GM18873 (cell line): Measurements from ENCODE around the gene ZNF440.
"Not testable (repeated sequence)": the region's sequence is repeated elsewhere in the genome, so short reads cannot be mapped to it uniquely, and the experiment has no call there.

Experiments used
- ATAC-seq: cut with Tn5 transposase; IDR thresholded peaks from one replicate; pipeline ENCODE4 v1.9.1; 2021; ENCODE audit warnings: mild to moderate bottlenecking, moderate library complexity, moderate number of reproducible peaks; ENCODE audit not compliant: unreplicated experiment, low FRiP score

Gene ZNF440

DNA sequence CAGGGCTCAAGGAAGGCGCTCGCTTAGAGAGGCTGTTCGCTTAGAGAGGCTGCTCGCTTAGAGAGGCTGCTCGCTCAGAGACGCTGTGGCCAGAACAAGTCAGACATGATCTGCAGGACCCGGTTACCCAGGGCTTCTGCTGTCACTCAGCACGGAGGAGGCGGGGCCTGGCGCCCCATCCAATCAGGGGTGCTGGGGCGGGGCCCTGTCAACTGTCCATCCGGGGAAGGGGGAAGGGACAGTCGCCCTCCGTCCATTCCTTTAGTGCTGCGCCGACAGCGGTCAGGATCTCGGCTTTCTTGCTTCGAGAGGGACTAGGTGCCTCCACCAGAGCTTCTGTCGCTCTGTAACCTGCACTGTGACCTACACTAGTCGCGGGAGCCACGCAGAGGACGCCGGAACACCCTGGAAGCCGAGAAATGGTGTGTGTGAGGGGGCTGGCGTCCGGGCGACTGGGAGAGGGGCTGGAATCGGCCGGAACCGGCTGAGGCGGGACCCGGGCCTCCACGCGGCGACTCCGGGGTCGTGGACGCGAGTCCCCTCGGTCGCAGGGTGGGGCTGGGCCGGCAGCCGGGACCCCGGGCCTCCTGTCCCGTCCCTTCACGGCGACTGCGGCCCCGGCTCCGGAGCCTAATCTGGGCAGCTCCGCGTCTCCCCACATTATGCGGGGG is at the start of gene ZNF440:
ZNF440 (plus strand) TSS at position 245 of the 671 bp plus-strand sequence; CDS start at position 420, 175 bp downstream.
- peak; percentile 90 for ATAC-seq

DNA sequence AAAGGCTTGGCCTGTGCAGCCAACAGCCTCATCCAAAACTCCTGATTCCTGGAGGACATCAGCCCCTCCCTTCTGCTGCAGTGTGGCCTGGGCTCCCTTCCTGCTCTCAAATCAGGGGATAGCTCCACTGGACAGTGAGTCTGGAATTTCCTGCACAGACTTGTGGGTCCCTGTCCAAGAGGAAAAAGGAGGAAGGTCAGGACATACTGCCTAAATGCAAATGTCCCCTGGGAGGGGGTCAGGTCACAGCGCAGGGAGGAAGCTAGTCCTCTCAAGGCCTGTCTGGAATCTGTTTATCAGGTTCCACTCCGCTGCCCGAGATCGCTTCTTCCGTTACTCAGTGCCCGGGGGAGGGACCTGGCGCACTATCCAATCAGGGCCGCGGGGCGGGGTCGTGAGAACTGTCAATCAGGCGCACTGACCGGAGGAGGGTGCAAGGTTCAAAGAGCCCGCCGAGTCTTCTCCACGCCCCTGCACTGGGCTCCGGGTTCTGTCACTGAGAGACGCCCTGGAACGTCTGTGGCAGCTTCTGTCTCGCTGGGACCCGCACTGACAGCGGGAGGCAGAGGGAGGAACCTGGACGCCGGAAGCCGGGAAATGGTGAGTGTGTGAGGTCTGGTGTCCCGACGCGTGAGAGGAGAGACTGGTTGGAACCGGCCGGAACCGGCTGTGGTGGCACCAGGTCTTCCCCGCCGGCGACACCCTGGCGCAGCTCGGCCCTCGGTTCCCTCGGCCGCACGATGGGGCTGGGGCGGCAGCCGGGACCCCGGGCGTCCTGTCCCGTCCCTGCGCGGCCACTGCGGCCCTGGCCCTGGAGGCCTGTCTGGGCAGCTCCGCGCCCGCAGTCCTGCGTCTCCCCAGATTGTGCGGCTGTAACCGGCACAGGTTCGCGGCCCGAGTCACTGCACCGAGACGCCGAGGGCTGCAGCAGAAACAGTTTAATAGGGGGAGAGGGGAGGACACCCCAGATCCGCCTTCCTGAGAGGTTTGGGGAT is 47.2 kb upstream of the ZNF440 start, which contains the start of gene ZNF441:
ZNF441 (plus strand) TSS at position 404 of the 995 bp plus-strand sequence; CDS start at position 598, 194 bp downstream.
- ATAC-seq = peak; percentile 83

DNA sequence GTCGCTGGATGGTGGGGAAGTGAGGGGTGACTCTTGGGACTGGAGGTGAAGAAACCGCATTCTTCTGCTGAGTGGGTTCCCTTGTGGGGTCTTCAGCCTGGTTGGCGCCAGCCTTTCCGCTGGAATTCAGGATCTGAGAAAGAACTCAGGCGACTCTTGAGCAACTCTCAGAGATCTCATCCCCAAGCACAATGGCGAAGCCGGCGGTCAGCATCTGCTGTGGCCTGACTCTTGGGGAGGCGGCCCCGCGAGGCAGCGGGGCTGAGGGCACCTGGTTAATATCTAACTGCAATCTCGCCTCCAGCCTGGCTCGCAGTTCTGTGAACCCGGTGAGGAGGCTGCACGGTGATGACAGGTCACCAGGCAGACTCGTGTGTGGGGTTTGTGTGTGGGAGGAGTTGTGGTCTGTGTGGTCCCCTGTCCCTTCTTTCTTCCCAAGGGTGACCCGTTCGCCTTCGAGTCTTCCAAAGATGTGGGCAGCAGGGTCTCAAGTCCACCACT is 46.4 kb upstream of the ZNF440 start:
- no peak for ATAC-seq

DNA sequence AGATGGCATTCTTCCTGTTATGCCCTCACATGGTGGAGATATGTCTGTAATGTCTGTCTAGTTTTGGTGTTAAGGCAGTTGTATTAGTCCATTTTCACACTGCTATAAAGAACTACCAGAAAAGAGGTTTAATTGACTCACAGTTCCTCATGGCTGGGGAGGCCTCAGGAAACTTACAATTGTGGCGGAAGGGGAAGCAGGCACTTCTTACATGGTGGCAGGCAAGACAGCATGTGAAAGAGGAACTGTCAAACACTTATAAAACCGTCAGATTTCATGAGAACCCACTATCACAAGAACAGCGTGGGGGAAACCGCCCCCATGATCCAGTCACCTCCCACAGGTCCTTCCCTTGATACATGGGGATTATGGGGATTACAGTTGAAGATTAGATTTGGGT is 44.1 kb upstream of the ZNF440 start:
- ATAC-seq = no peak

DNA sequence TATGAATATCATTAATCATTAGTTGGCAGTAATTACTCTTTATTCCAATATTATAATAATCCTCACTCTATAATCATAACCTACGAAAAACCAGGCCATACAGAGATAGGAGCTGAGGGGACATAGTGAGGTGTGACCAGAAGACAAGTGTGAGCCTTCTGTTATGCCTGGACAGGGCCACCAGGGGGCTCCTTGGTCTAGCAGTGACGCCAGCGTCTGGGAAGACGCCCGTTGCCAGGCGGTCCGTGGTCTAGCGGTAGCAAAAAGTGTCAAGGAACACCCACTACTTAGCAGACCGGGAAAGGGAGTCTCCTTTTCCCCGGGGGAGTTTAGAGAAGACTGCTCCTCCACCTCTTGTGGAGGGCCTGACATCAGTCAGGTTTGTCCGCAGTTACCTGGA is 42.6 kb upstream of the ZNF440 start:
- ATAC-seq = not testable (repeated sequence)

DNA sequence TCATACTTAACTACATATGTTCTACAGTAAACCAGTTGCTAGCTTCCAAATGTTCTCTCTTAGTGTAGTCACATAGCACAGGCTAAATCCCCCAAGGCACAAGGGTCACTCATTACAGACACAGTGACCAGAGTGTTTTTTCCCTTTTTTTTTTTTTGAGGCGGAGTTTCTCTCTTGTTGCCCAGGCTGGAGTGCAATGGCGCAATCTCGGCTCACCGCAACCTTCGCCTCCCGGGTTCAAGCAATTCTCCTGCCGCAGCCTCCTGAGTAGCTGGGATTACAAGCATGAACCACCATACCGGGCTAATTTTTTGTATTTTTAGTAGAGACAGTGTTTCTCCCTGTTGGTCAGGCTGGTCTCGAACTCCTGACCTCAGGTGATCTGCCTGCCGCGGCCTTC is 37.4 kb upstream of the ZNF440 start:
- ATAC-seq = not testable (repeated sequence)

DNA sequence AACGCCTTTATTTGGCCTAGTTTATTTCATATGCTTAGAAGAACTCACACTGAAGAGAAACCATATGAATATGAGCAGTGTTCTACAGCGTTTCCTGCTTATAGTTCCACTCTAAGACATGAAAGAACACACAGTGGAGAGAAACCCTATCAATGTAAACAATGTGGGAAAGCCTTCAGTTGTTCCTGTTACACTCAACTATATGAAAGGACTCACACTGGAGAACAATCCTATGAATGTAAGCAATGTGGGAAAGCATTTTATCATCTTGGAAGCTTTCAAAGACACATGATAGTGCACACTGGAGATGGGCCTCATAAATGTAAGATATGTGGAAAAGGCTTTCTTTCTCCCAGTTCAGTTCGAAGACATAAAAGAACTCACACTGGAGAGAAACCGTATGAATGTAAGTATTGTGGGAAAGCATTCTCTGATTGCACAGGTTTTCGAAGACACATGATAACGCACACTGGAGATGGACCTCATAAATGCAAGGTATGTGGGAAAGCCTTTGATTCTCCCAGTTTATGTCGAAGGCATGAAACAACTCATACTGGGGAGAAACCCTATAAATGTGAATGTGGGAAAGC is 33.5 kb upstream of the ZNF440 start:
- no peak for ATAC-seq

DNA sequence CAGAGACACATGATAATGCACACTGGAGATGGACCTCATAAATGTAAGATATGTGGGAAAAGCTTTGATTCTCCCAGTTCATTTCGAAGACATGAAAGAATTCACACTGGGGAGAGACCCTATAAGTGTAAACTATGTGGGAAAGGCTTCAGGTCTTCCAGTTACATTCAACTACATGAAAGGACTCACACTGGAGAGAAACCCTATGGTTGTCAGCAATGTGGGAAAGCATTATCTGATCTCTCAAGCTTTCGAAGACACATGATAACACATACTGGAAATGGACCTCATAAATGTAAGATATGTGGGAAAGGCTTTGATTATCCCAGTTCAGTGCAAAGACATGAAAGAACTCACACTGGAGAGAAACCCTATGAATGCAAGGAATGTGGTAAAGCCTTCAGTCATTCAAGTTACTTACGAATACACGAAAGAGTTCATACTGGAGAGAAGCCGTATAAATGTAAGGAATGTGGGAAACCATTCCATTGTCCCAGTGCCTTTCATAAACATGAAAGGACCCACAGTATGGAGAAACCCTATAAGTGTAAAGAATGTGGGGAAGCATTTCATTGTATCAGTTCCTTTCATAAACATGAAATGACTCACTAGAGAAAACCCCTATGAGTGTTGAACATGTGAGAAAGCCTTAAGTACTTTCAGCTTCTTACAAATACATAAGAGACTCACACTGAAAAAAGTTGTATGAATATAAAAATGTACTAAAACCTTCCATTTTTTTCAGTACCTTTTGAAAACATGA is 32.6 kb upstream of the ZNF440 start:
- ATAC-seq = no peak

DNA sequence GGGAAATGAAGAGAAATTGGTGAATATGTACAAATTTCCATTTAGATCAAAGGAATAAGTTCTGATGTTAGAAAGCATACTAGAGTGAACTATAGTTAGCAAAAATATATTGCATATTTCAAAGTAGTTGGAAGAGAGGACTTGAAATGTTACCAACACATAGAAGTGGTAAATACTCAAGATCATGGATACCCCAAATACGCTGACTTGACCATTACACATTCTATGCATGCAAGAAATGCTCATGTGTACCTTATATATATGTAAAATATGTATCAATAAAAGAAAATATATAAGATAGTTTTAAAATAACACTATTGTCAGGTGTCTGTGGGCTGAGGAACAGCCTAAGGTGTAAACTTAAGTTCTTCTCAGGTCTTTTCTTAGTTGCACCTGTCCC is 30.3 kb upstream of the ZNF440 start:
- no peak for ATAC-seq

DNA sequence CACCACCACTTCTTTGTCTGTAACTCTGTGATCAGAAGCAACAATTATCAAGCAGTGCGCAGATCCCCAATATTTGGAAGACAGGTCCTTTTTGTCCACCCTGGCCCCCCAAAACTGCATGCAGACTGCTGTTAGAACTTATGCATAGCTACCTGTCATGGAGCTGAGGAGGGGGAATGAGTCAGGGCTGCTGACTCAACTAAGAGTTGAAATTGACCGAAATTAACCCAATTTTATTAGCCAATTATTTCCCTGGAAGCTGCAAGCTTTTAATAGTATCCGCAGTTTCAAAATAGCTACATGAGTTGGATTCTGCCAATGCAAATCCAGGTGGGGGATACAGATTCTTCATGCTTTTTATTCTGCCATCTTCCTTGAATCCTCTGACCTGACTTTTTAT is 29.7 kb upstream of the ZNF440 start:
- no peak for ATAC-seq

DNA sequence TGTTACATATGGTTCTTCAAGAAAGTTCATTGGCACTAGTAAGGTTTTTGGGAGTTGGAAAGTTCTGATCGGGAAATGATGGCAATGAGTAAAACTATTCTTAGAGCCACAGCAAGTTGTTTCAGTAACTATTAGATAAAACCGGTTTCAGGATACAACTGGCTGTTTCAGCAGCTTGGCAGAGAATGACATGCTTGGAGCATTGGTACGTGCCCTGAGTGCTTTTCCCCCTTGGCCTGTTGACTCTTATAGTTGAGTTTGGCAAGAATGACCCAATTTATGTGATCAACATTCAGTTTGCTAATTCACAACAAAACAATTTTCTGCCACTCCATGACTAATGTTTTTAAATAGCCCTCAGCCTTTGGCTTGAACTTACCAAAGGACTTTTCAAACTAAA is 26.5 kb upstream of the ZNF440 start:
- no peak for ATAC-seq

DNA sequence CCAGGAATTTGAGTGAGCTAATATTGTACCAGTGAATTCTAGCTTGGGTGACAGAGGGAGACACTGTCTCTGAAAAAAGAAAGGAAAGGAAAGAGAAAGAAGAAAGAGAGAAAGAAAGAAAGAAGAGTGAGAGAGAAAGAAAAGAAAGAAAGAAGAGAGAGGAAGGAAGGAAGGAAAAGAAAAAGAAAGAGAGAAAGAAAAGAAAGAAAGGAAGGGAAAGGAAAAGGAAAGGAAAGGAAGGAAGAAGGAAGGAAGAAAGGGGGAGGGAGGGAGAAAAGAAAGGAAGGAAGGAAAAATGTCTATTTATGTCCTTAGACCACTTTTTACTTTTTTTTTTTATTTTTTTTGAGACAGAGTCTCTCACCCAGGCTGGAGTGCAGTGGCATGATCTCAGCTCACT is 21.1 kb upstream of the ZNF440 start:
- no peak for ATAC-seq

DNA sequence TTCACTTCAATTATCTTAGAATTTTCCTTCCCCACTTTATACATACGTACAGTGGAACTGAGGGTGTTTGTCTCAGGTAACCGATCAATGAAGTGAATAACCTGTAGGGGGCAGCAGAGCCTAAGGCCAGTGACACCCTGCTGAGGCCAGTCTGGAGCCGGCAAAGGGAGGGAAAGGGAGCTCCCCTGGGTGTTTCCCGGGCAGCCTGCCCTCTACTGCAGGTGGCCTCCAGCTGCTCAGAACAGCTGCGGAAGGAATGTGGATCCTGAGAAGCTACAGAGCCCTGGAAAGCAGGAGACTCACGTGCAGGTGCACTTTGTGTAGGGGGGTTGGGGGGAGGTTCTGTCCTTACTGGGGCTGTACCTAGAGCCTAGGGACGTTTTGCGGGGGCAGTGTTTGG is 16.6 kb upstream of the ZNF440 start:
- ATAC-seq = peak; percentile 49

DNA sequence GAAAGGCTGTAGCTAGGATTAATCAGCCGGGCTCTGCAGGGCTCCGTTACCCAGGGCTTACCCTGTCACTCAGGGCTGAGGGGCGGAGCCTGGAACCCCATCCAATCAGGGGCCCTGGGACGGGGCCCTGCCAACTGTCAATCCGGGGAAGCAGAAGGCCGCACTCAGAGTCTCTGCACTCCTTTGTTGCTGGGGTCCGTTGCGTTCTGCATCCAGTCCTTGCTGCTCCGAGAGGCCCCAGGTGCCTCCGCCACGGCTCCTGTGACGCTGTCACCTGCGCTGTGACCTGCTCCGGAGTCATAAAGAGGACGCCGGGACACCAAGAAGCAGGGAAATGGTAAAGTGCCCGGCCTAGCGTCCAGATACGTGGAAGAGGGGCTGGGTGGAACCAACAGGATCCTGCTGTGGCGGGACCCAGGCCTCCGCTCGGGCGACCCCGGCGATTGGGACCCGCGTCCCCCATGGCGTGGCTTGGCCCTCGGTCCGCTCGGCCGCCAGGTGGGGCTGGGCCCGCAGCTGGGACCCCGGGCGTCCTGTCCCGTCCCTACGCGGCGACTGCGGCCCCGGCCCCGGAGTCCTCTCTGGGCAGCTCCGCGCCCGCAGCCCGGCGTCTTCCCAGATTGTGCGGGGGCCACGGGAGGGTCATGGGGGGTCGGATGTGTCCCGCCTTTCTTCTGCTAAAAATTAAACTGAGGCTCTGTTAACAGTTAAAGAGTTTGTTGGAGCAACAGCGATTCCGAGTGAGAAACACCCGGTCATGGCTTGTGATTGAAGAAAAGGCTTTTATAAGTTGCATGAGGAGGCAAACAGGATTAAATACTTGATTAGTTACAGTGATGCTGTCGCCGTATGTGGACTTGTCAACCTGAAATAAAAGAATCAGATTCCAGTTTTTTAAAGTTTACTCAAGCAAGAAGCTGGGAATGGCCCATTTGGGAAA is 15.4 kb upstream of the ZNF440 start, which contains the start of gene ZNF491:
ZNF491 (plus strand) TSS at position 133 of the 940 bp plus-strand sequence. CDS start 7,431 bp downstream, outside the sequence.
- peak; percentile 76 for ATAC-seq

DNA sequence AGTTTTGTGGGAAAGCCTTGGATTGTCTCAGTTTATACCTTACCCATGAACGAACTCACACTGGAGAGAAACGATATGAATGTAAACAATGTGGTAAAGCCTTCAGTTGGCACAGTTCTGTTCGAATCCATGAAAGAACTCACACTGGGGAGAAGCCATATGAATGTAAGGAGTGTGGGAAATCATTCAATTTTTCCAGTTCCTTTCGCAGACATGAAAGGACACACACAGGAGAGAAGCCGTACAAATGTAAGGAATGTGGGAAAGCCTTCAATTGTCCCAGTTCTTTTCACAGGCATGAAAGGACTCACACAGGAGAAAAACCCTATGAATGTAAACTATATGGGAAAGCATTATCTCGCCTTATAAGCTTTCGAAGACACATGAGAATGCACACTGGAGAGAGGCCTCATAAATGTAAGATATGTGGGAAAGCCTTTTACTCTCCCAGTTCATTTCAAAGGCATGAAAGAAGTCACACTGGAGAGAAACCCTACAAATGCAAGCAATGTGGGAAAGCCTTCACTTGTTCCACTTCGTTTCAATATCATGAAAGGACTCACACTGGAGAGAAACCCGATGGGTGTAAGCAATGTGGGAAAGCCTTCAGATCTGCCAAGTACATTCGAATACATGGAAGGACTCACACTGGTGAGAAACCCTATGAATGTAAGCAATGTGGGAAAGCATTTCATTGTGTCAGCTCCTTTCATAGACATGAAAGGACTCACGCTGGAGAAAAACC is 7.5 kb upstream of the ZNF440 start:
- no peak for ATAC-seq

DNA sequence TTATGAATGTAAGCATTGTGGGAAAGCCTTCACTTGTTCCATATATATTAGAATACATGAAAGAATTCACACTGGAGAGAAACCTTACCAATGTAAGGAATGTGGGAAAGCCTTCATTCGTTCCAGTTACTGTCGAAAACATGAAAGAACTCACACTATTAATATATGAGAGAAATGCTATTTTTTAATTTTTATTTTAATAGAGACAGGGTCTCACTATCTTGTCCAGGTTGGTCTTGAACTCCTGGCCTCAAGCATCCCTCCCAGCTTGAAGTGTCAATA is 7.0 kb upstream of the ZNF440 start:
- no peak for ATAC-seq

DNA sequence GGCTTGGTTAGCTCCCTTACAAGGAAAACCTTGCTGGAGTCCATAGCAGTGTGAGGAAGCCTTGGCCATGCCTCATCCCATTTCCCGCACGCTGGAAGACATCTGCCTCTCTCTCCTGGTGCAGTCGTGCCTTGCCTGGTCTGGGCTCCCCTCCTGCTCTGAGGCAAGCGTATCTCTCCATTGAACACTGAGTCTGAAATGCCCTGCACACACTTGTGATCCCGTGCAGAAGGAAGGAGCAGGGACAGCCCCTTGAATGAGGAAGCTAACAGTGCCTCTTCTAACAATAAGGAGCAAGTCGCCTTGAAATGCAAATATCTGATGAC is 407 bp upstream of the ZNF440 start:
- ATAC-seq = no peak

DNA sequence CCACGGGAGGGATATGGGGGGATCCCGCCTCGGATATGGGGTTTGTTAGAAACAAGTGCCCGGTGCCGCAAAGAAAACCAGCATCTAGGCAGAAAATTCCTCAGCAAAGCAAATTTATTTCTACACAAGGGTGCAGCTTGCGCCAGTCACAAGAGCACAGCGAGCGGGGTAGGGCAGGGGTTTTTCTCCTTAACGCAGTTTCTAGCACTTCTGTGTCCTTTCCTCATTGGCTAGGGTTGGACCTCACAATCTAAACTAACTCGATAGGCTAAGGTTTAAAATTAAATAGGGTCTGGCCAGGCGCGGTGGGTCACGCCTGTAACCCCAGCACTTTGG is 595 bp downstream of the ZNF440 start:
- ATAC-seq = no peak
